OCI-LY7 (cell line): ENCODE measurements around the gene CIROP. TPM values are rescaled to one million over a fixed set of nuclear protein-coding genes. Genes with fewer than 3 reads are reported as not detected.

Experiments used
- BruUV-seq: library from RNA; stranded (reverse); fragments of 400-500 nt; replicated peaks from 2 replicates; lab custom pipeline; 2021; lab: Mats Ljungman, UMichigan
- CTCF ChIA-PET: fragments of 300-600 bp; sonication (Branson Sonifier 250); formaldehyde crosslinking; loops from one replicate; lab custom pipeline; 2022; ENCODE audit warnings: antibody characterized with exemption; ENCODE audit not compliant: unreplicated experiment; lab: Charles Lee
- POLR2A ChIA-PET: fragments of 300-600 bp; sonication (Branson Sonifier 250); formaldehyde crosslinking; loops from one replicate; lab custom pipeline; 2022; ENCODE audit warnings: antibody characterized with exemption; lab: Charles Lee
- DNase-seq: peaks from one replicate; pipeline ENCODE4 v3.0.0-alpha.2; 2015; ENCODE audit warnings: low spot score
- H2AFZ ChIP-seq: fragments of 200-600 bp; sonication (generic), shearing (Covaris generic); 2 replicates; pipeline ENCODE4 v1.6.1; 2014; ENCODE audit warnings: mild to moderate bottlenecking, antibody characterized with exemption, low read length, moderate library complexity
- H3K27ac ChIP-seq: fragments of 200-600 bp; sonication (generic); 2 replicates; pipeline ENCODE4 v1.5.1; 2014; ENCODE audit warnings: mixed run types, low read depth, mild to moderate bottlenecking, moderate library complexity, low read length, inconsistent platforms; ENCODE audit not compliant: poor library complexity, severe bottlenecking
- H3K36me3 ChIP-seq: fragments of 200-600 bp; sonication (generic); 2 replicates; pipeline ENCODE4 v1.6.1; 2014; ENCODE audit warnings: mild to moderate bottlenecking, antibody characterized with exemption, low read length, moderate library complexity, mixed read lengths; ENCODE audit not compliant: insufficient read depth
- H3K4me1 ChIP-seq: fragments of 200-600 bp; sonication (generic); 2 replicates; pipeline ENCODE4 v1.5.1; 2014; ENCODE audit warnings: mild to moderate bottlenecking, low read length; ENCODE audit not compliant: insufficient read depth, poor library complexity, severe bottlenecking
- H3K4me2 ChIP-seq: fragments of 200-600 bp; sonication (generic); 2 replicates; pipeline ENCODE4 v1.6.1; 2014; ENCODE audit warnings: mild to moderate bottlenecking, low read length
- H3K4me3 ChIP-seq: fragments of 200-600 bp; sonication (generic); 2 replicates; pipeline ENCODE4 v1.5.1; 2014; ENCODE audit warnings: mild to moderate bottlenecking, low read depth, low read length; ENCODE audit not compliant: poor library complexity, severe bottlenecking
- H3K79me2 ChIP-seq: fragments of 200-600 bp; sonication (generic); 2 replicates; pipeline ENCODE4 v1.6.1; 2016; ENCODE audit warnings: low read depth, mild to moderate bottlenecking, low read length, moderate library complexity, mixed read lengths; ENCODE audit not compliant: insufficient read depth
- H3K9me2 ChIP-seq: fragments of 200-600 bp; sonication (generic); 2 replicates; pipeline ENCODE4 v1.6.1; 2016; ENCODE audit warnings: mild to moderate bottlenecking, low read length, mixed read lengths; ENCODE audit not compliant: insufficient read depth
- H3K9me3 ChIP-seq: fragments of 200-600 bp; sonication (generic); 2 replicates; pipeline ENCODE4 v1.6.1; 2014; ENCODE audit warnings: mild to moderate bottlenecking, mixed run types, low read length, mixed read lengths
- H4K20me1 ChIP-seq: fragments of 200-600 bp; sonication (generic); 2 replicates; pipeline ENCODE4 v1.6.1; 2014; ENCODE audit warnings: mild to moderate bottlenecking, antibody characterized with exemption, low read length, moderate library complexity, mixed read lengths; ENCODE audit not compliant: insufficient read depth
- EZH2phosphoT487 ChIP-seq: fragments of 200-600 bp; sonication (generic); IDR thresholded peaks from 2 replicates; pipeline ENCODE4 v1.6.1; 2018; ENCODE audit warnings: low read depth, borderline replicate concordance, mild to moderate bottlenecking, mixed run types, antibody characterized with exemption, low read length, moderate library complexity, mixed read lengths
- intact Hi-C: fragments of 100-400 bp; cut with micrococcal nuclease; formaldehyde crosslinking; loops from one replicate; pipeline ENCODE4 v1.10.0; 2022; ENCODE audit not compliant: unreplicated experiment
- total RNA-seq, 2 experiments: library from RNA; depleted of rRNA in 1 of 2; stranded (reverse); fragments of >200 nt in 1 of 2; shearing (Covaris generic) in 1 of 2; gene quantifications; 2 replicates each; pipeline ENCODE4 v1.2.3, GENCODE V29; 2014 to 2022
- TF ChIP-seq, protein P1 (sequence below): fragments of 200-600 bp; sonication (generic); conservative IDR thresholded peaks from 2 replicates; pipeline ENCODE4 v1.5.1; 2014; ENCODE audit warnings: mild to moderate bottlenecking, antibody characterized with exemption, low read length, moderate library complexity, mixed read lengths

Gene CIROP
- total RNA-seq, 2 experiments from 2014 or later, result not detected

DNA sequence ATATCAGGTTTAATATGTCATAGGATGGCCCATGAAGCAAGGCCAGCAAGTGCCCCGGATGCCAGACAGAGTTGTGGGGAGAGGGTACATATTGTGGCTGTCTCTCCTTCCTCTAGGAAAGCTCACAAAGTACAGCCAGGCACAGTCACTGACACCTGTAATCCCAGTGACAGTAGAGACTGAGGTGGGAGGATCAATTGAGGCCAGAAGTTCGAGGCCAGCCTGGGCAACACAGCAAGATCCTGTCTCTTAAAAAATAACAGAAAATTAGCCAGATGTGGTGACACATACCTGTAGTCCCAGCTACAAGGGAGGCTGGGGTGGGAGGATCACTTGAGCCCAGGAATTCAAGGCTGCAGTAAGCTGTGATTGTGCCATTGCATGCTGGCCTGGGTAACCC, 46.6 kb upstream of the CIROP start:
- ChIA-PET CTCF (no interaction called here), POLR2A (interaction anchor here (0.7 to 0.9 kb wide), 3 partner anchors 32 to 59 kb away, joined by 3 to 6 read pairs (median 4); no protein-coding TSS in a partner anchor)
- Histone ChIP-seq H3K4me2 (no peak overlapping the region), H3K36me3 (no peaks in the 10 kb centered on the region), H3K9me2 (no peaks in the 10 kb centered on the region), H3K79me2 (no peaks in the 10 kb centered on the region), H3K9me3 (no peaks in the 10 kb centered on the region), H4K20me1 (no peaks in the 10 kb centered on the region), H2AFZ (no peak overlapping the region), H3K4me1 (no peaks in the 10 kb centered on the region), H3K27ac (no peak overlapping the region), H3K4me3 (no peak overlapping the region)
- intact Hi-C loops, result no loop called here
- BruUV-seq, result no TSS peak
- DNase-seq, result no peak
- TF ChIP-seq, protein P1, sequence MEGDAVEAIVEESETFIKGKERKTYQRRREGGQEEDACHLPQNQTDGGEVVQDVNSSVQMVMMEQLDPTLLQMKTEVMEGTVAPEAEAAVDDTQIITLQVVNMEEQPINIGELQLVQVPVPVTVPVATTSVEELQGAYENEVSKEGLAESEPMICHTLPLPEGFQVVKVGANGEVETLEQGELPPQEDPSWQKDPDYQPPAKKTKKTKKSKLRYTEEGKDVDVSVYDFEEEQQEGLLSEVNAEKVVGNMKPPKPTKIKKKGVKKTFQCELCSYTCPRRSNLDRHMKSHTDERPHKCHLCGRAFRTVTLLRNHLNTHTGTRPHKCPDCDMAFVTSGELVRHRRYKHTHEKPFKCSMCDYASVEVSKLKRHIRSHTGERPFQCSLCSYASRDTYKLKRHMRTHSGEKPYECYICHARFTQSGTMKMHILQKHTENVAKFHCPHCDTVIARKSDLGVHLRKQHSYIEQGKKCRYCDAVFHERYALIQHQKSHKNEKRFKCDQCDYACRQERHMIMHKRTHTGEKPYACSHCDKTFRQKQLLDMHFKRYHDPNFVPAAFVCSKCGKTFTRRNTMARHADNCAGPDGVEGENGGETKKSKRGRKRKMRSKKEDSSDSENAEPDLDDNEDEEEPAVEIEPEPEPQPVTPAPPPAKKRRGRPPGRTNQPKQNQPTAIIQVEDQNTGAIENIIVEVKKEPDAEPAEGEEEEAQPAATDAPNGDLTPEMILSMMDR, result no peak
- no peak for TF ChIP-seq EZH2phosphoT487

DNA sequence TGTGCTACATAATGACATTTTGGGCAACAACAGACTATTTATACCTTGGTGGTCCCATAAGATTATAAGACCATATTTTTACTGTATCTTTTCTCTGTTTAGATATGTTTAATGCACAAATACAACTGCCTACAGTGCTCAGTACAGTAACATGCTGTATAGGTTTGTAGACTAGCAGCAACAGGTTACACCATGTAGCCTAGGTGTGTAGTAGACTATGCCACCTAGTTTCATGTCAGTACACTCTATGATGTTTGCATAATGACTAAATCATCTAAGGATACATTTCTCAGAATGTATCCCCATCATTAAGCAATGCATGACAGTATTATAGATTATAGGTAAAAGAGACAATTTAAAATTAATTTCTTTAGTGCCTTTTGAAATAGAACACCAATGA, 45.0 kb upstream of the CIROP start:
- H3K9me2 ChIP-seq, result no peaks in the 10 kb centered on the region
- no TSS peak for BruUV-seq
- no peak overlapping the region for H3K4me3 ChIP-seq
- ChIA-PET POLR2A (no interaction called here), CTCF (no interaction called here)
- no peaks in the 10 kb centered on the region for H3K4me1 ChIP-seq
- intact Hi-C loops, result no loop called here
- H3K27ac ChIP-seq, result no peak overlapping the region
- no peaks in the 10 kb centered on the region for H3K36me3 ChIP-seq
- no peak for DNase-seq
- H2AFZ ChIP-seq, result no peak overlapping the region
- H3K79me2 ChIP-seq, result no peaks in the 10 kb centered on the region
- TF ChIP-seq, protein P1, result no peak
- no peak for TF ChIP-seq EZH2phosphoT487
- no peaks in the 10 kb centered on the region for H3K9me3 ChIP-seq
- no peaks in the 10 kb centered on the region for H4K20me1 ChIP-seq
- no peak overlapping the region for H3K4me2 ChIP-seq

DNA sequence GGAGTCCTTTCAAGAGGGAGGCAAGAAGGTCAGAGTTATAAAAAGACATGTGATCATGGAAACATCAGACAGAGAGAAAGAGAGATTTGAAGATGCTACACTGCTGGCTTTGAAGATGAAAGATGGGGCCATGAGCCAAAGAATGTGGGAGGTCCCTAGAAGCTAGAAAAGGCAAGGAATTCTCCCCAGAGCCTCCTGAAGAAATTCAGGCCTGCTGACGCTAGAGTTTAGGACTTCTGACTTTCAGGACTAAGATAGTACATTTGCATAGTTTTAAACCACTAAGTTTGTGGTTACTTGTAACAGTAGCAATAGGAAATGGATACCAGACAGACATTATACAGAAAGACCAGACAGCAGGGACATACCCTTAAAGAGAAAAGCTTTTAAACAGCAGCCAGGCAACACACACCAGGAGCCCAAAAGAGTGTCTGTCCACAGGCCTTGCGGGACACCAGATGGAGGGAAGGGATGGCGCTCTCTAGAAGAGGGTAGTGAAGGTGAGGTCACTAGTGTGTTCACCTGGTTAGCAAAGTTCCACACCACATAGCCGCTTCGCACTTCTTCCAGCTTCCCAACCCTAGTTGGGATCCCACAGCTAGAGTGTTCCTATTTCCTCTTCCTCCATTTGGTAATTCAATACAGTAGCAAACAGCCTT, 43.9 kb upstream of the CIROP start:
- intact Hi-C loops, result no loop called here
- Histone ChIP-seq H3K79me2 (no peaks in the 10 kb centered on the region), H3K4me2 (no peak overlapping the region), H3K9me2 (no peaks in the 10 kb centered on the region), H4K20me1 (no peaks in the 10 kb centered on the region), H2AFZ (no peak overlapping the region), H3K4me3 (no peak overlapping the region), H3K27ac (no peak overlapping the region), H3K9me3 (no peaks in the 10 kb centered on the region), H3K36me3 (no peaks in the 10 kb centered on the region), H3K4me1 (no peaks in the 10 kb centered on the region)
- TF ChIP-seq, protein P1, result no peak
- TF ChIP-seq EZH2phosphoT487, result no peak
- no peak for DNase-seq
- ChIA-PET CTCF (no interaction called here), POLR2A (no interaction called here)
- no TSS peak for BruUV-seq
